HS-27A (cell line): Measurements from ENCODE around the gene GRIA3.
"Not testable (repeated sequence)": the region's sequence is repeated elsewhere in the genome, so short reads cannot be mapped to it uniquely, and the experiment has no call there.

Source experiments
- DNase-seq: peaks from one replicate; pipeline ENCODE4 v3.0.0-alpha.2; 2012; ENCODE audit warnings: low read depth, missing footprints

The GRIA3 gene

DNA sequence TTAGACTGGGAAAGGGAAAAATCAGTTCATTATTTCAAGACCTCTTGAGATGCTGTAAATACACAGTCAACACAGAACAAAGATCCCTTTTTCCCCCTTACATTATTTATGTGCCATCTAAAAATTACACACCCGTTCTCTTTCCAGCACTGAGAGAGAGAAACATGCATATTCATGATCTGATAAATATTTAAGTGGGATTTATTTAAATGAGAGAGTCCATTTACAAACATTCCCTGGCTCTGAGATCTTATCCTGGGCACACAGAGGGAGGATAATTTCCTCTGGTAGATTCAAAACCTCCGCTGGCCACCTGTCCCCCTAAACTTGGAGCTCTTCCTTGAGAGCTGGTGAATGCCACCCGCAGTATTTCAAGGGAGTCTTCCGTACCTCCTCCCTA is 88.6 kb downstream of the GRIA3 start:
- no peak for DNase-seq

DNA sequence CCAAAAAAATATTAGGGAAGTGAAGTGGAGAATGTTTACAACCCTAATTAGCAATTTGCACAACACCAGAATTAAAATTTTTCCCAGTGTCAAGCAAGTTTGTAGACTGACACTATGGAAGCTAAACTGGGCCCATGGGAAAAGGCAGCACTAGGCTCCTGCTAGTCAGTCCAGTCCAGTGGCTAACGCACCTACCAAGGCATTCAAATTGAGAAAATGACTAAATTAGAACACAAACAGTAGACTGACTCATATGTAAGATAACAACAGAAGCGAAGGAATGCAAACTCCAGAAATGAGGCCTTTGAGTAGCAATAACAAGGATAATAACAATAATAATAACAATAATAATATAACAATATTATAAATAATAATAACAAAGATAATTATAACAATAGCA is 90.7 kb downstream of the GRIA3 start:
- no peak for DNase-seq

- DNase-seq, result no peak
Measured at GRCh38 chrX:123277347-123277746, 93.3 kb downstream of the GRIA3 start.

- DNase-seq, result no peak
Measured at GRCh38 chrX:123277821-123278220, 93.7 kb downstream of the GRIA3 start.

DNA sequence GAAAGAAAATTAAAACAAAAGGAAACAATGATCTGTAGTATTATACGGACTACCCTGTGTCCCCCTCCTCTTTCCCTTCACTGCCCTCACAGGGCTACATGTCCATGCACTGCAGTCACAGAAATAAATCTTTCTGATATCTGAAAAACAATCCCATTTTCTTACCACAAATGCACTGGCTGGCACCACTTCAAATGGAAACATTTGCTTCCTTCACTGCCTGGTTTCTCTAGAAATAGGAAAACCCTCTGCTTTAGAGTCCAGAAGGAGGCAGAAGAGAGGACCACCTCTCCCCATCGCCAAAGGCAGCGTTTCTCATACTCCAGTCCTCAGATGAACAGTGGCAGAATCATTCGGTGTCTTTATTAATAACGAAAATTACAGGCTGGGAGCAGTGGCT is 98.2 kb downstream of the GRIA3 start:
- DNase-seq, result no peak

GRCh38 chrX:123283407-123283806 is 99.3 kb downstream of the GRIA3 start:
- not testable (repeated sequence) for DNase-seq

GRCh38 chrX:123291623-123292022 is 107.5 kb downstream of the GRIA3 start:
- no peak for DNase-seq

DNA sequence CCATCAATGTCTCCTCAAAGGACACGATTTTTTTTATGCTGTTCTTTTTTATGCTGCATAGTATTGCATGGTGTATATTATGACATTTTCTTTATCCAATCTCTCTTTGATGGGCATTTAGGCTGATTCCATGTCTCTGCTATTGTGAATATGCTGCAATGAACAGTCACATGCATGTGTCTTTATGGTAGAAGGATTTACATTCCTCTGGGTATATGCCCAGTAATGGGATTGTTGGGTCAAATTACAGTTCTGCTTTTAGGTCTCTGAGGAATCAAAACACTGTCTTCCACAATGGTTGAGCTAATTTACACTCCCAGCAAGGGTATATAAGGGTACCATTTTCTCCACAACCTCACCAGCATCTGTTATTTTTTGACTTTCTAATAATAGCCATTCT is 113.9 kb downstream of the GRIA3 start:
- DNase-seq, result no peak

GRCh38 chrX:123303429-123303828 is 119.4 kb downstream of the GRIA3 start:
- DNase-seq, result no peak

GRCh38 chrX:123308658-123309057 is 124.6 kb downstream of the GRIA3 start:
- no peak for DNase-seq

DNA sequence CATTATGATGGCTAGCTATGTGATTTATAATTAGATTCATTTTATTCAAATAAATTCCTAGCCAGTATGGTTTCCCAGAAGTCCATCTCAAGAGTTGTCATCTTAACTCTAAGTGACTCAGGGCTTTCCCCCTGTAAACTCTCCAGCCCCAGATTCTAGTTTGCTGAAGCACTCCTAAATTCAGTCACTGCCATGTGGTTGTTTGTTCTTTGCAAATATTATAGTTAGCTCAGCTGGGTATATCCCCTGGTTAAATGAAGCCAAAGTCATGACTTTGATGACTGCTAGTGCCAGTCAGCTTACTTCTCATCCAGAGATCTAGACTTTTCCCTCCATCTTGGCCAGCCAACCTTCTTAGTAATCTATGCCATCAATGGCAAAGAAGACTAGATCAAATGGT is 126.0 kb downstream of the GRIA3 start:
- DNase-seq, result no peak

GRCh38 chrX:123311486-123311885 is 127.4 kb downstream of the GRIA3 start:
- DNase-seq, result no peak

GRCh38 chrX:123313486-123313885 is 129.4 kb downstream of the GRIA3 start:
- no peak for DNase-seq

GRCh38 chrX:123320622-123321021 is 136.5 kb downstream of the GRIA3 start:
- DNase-seq, result no peak

GRCh38 chrX:123322536-123322935 is 138.5 kb downstream of the GRIA3 start:
- no peak for DNase-seq

DNA sequence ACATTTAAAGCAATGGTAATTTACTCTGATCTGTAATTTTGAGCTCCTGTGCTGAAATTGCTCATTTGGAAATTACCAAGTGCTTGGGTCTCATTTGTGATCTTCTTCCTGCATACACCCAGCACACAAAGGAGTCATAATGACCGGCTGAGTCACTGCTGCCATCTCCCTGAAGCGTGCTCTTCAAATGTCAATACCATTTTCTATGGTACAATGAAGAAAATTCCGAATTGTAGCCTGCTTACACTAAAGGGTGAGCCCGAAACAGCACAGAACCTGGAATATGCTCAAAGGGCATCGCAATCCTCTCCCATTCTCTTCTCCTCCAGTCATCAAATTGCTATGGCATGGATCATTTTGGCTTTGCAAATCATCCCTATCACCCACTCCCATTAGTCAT is 140.5 kb downstream of the GRIA3 start:
- DNase-seq, result no peak

- no peak for DNase-seq
Measured at GRCh38 chrX:123330229-123330942, 146.3 kb downstream of the GRIA3 start.

DNA sequence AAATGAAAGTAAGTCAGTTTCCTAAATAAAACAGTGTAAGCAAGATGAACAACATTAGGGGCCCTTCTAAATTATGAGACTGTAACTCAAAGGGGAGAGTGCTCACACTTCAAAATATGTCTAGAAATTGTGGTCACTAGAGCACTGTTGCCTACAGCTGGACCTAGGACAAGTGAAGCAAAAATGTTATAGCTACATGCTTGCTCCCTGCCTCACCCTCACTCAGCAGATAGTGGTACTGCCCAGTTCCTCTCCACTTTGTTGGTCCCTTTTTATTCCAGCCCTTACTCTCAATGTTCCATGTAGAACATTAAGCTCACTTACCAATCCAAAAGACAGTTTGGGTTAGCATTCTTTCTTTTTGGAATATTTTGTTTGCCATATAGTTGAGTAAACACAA is 147.3 kb downstream of the GRIA3 start:
- no peak for DNase-seq

GRCh38 chrX:123331859-123332258 is 147.8 kb downstream of the GRIA3 start:
- no peak for DNase-seq

DNA sequence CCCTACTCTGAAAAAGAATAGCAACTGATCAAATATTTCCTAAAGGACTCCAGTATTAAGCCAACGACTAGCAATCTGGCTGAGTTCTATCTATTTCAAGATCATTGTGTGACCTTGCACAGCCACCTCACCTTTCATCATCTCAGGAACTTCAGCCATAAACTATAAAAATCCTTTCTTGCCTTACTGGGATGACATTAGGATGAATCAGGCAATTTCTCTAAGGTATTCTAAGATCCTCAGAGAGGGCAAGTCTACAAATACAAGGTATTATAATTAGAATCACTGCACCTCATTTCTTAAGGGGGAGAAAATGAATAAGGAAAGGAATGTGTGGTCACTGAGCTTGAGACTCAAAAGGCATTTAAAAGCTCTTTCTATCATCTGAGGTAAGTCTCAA is 152.6 kb downstream of the GRIA3 start:
- DNase-seq, result no peak

DNA sequence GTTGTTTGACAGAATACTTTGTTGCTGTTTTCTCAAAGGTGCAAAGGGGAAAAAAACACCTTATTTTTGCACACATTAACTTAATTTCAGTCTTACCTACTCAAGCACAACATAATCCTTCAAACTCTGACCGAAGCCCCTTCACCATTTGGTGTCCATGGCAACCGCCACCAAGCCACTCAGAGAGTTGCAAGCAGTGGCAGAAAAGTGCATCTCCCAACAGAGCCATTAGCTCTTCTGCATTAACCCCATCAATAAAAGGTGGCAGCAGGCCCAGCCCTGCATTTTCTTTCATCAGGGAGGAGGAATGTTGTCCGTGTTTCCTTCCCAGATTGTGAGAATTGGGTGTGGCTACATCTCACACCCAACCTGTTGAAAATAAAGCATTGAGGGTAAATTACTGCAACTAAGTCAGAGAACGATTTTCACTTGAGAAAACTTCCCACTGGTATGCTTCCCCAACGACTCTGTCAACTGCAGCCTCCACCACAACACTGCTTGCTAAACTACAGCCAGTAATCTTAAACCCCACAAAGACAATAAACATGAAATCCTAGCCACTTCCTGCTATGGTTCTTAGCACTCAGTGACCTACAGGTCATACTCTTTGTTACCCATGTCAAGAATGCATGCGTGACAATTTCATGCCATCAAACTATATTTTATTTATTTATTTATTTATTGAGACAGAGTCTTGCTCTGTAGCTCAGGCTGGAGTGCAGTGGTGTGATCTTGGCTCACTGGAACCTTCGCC is 154.0 kb downstream of the GRIA3 start:
- DNase-seq, result no peak

GRCh38 chrX:123339221-123339905 is 155.3 kb downstream of the GRIA3 start:
- DNase-seq, result no peak

GRCh38 chrX:123340696-123341095 is 156.6 kb downstream of the GRIA3 start:
- DNase-seq, result no peak
